Endometrium (tissue), 2 donors: ENCODE results near the gene LIN37.
A peak's percentile ranks its signal among the peaks of the same experiment; 100 is the strongest.

Source experiments
- FAIRE-seq: peaks from 2 replicates; lab custom pipeline; 2012; peaks lifted over from hg19 to GRCh38; lab: Jason Lieb, UNC
- donor health status: control.
- donor health status: control.

Gene LIN37

GRCh38 chr19:35734889-35735288 is 13.5 kb upstream of the LIN37 start:
- FAIRE-seq = no peak

- no peak for FAIRE-seq
Observed at GRCh38 chr19:35736913-35737886, 11.2 kb upstream of the LIN37 start.

- FAIRE-seq = no peak
Observed at GRCh38 chr19:35738021-35738886, 10.1 kb upstream of the LIN37 start.

- FAIRE-seq = no peak
Observed at GRCh38 chr19:35738887-35739229, 9.5 kb upstream of the LIN37 start.

DNA sequence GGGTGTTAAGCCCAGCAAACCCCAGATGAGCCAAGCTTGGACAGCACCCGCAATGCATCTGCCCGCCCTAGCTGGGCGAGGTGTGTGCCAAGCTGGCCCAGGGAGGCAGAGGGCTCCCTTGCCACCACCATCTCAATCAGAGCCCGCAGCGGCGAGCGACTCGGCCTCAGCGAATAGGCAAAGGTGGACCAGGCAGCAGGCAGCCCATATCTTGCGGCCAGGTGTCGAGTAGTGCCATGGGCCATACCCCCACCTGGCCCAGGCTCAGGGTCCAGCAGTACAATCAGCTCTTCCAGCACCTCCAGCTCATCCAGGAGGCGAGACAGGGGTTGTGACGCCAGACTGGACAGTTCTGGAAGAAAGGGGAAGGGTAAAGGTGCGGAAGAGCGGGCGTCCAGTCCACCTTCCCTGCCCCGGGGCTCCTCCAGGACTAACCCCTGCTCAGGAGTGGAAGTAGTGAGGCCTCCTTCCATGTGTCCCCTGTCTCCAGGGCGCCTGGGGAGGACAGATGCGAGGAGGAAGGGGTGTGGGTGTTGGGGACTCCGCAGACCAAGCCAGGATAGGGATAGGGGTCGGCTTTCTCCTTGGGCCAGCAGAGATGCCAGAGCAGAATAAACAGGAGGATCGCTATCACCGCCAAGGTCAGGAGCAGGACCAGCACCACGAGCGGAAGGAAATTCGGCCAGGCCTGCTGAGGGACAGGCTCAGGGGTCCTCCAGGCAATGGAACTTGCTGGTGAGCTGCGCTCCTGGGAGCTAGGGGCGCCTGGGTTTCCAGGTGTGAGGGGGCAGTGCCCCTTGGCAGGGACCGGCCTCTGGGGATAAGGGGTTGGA is 8.9 kb upstream of the LIN37 start:
- FAIRE-seq = no peak

DNA sequence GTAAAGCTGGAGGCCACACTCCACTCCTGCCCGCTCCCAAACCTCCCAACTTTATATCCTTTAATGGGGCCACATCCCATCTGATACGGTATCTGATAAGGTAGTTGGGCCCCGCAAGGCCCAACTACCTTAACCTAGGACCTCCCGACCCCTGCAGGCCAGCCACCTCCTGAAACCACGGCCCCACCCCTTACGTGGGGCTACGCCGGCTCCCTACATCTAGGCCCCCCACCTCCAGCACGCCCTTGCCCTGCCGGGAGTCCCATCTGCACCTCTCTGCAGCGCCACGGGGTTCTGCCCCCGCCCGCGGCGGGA is 8.3 kb upstream of the LIN37 start:
- no peak for FAIRE-seq

DNA sequence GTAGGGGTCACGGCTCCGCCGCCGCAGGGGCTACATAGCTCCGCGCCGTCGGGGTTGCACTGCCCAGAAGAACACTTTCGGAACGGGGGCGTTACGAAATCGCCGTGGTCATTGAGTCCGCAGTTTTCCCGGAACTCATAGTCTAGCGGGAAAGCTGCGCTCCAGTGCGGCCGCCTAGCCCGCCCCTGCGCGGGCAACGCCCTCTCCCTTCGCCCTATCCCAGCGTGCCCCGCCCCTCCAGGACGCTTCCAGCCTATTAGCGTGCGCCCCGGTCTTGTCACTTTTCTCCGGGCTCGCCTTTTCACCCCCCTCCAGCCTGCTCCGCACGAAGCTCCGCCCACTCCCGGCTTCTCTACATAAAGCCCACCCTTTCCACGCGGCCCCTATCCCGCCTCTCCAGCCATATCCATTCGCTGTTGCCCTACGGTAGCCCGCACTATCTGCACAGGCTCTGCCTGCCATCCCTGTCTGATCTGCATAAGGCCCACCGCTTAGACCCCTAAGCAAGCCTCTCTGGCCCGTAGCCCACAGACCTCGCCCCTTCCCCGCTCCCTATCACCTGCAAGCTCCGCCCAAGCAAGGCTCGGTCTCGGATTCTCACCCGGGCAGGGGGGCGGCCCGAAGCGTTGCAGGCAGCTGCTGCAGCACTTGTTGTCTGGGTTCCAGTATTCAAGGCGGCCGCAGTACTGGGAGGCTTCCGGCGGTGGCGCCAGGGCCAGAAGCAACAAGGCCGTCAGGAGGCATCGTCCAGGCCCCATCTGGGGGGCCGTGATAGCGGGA is 7.8 kb upstream of the LIN37 start:
- FAIRE-seq = peak; percentile 64

DNA sequence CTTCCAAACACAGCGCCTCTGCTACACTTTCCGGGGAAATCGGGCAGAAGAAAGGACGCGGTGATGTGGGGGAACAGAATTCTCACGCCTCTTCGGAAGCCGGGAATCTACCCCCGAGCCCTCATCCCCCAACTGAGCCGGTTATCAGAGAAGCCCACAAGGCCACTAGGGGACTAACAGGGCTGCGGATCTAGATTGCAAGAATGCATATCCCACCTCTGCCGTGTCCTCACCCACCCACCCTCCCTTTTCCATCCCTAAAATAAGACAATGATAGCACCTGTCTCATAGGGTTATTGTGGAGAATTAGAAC is 7.2 kb upstream of the LIN37 start:
- FAIRE-seq = no peak

GRCh38 chr19:35742121-35742724 is 6.2 kb upstream of the LIN37 start, which contains the start of gene IGFLR1:
Gene IGFLR1 (minus strand): TSS chr19:35742452. CDS start chr19:35741180, 1,272 bp downstream.
- no peak for FAIRE-seq

DNA sequence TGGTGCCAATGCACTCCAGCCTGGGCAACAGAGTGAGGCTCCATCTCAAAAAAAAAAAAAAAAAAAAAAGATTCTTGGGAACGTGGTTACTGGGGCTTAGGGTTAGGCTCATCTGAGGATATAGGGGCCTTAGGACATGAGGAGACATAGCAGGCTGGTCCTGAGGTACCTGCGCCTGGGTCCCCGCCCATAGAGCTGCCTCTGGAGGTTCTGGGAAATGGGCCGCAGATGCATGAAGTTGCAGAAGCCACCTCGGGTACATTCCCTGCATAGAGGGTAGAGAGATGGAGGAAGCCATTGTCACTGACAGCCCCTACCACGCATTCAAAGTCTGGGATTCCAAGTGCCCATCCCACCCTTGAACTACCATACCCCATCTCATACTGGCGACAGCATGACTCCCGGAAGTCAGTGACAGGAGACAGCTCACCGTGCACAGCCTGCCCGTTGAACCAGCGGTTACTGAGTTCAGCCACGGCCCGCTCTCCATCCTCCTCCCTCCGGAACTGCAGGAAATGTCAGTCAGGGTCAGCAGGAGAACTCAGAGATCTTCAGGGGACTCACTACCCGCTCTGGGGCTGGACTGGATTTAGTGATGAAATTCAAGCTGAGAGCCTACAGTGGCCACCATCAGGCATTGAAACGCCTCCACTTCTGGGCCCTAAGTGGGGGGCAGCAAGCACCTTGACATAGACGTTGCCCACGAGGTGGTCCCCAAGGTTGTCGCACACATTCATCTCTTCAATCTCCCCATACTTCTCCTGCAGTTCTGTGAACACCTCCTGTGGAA is 4.5 kb upstream of the LIN37 start:
- FAIRE-seq = no peak

DNA sequence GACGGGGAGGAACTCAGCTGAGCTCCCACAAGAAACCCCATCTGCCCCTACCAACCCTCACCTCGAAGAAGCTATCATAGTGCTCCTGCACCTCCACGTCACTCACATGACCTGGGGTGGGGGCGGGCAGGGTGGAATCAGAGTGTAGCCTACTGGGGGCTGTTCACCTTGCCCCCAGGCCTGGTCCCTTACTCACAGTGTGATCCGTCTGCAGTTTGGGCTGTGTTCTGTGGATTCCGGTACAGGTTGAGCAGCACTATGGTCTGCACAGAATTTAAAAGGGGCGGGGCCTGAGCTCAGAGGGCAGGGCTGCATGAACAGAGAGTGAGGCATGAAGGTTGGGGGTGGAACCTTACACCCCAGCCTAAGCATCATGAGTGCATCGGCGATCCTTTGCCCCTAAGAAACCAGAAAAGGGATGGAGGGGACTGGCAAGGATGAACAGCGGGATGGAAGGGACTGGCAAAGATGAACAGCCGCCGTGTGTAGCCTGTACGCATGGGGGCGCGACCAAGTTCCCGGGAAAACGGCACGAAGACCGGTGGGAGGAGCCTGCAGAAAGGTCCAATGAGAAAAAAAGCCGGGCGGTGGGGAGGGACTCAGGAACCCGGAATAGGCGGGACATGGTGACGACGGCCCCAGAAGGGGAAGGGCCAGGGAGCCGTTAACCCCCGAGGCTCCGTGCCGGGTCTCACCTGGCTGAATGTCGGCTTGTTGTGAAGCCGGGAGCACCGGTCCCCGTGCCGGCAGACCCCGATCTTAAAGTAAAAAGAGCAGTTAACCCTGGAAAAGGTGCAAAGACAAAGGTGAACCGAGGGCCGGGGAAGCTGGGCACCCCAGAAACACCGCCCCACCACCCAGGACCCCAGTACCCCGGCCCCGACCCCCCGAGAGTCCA is 3.7 kb upstream of the LIN37 start:
- FAIRE-seq = peak; percentile 90

DNA sequence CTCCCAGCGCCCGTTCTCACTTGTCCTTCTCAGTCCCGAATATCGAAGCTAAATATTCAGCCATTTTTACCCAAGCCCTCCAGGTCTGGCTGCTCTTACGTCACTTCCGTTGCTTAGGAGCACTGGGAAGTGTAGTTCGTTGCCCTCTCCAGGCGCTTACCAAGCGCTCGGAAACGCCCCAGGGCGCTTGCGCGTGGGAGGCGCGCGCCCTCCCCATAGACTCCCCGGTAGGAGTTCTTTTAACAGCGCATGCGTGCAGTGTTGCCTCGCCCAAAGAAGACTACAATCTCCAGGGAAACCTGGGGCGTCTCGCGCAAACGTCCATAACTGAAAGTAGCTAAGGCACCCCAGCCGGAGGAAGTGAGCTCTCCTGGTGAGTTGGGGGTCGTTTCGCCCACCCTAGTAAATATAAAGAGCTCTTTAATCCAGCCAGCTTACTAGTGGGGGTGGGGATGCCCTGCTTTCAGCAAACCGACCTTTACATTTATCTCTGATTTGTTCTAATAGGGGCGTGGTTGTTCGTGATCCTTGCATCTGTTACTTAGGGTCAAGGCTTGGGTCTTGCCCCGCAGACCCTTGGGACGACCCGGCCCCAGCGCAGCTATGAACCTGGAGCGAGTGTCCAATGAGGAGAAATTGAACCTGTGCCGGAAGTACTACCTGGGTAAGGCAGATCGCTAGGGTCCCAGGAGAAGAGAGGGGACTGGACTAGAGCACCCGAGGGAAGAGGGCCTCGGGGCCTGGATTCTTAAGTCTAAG is 2.9 kb upstream of the LIN37 start, which contains the start of the genes PSENEN and U2AF1L4:
PSENEN (plus strand) TSS at position 324 of the 759 bp plus-strand sequence; CDS start at position 604, 280 bp downstream.
U2AF1L4 (minus strand) TSS at position 91 of the 759 bp plus-strand sequence; CDS start at position 64, 27 bp downstream.
- peak; percentile 96 for FAIRE-seq

GRCh38 chr19:35746087-35746462 is 2.3 kb upstream of the LIN37 start:
- no peak for FAIRE-seq

DNA sequence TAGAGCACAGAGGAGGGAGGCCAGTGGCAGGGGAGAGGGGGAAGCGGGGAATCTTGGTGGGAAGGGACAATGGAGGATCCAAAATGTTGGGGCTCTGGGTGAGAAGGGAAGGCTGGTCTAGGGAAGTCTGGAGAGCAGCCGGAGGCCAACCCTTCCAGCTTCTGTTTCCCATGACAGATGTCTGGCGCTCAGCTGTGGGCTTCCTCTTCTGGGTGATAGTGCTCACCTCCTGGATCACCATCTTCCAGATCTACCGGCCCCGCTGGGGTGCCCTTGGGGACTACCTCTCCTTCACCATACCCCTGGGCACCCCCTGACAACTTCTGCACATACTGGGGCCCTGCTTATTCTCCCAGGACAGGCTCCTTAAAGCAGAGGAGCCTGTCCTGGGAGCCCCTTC is 1.8 kb upstream of the LIN37 start:
- FAIRE-seq = no peak

DNA sequence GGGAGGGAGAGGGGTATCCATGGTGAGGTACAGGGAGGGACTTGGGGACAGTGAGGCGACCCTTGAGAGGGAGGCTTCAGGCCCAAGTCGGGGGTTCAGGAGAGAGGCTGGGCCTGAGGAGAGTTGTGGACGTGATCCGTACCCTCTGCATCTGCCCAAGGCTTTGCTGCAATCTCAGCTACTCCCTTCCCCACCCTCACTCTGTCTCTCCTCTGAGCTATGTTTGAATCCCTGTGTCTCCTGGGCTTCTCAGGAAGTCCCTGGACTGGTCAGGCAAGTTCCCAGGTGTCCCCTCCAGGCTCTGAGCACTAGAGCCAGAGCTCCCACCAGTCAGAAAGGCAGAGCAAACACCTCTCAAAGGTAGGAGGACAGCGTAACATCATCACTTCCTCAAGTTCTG is 1.8 kb downstream of the LIN37 start:
- FAIRE-seq = no peak

DNA sequence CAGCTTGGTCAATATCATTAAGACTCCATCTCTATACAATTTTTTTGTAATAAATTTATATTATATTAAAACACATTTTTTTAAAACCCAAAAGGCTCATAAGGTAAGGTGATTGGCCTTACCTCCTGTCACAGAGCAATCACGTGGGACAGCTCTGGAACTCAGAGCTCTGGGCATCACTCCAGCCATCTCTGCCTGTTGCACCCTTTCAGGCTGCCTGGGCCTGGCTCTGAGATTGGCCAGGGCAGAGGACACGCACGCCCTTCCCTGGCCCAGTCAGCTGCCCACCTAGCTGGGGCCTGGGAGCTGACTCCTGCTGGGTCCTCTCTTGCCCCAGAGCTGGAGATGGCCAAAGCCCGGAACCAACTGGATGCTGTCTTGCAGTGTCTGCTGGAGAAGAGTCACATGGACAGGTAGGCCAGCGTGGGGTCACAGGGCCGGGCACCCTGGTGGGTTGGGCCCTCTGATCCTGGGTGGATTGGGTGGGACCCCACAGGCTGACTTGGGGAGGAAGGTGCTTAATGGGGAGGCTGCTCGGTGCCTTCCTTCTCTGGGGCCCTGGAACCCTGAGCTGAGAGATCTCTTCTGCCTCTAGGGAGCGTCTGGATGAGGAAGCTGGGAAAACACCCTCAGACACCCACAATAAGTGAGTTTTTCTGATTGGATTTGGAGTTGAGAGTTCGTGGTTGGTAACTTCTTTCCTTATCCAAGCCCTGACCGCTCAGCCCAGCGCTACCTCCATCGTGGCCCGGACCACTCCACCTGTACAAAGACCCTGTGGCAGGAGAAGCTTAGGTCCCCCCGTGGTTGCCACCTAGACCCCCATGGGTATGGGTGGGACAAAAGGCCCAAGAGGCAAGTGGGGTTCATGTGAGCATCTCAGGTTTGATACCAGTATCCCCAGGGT is 3.7 kb downstream of the LIN37 start:
- FAIRE-seq = no peak

DNA sequence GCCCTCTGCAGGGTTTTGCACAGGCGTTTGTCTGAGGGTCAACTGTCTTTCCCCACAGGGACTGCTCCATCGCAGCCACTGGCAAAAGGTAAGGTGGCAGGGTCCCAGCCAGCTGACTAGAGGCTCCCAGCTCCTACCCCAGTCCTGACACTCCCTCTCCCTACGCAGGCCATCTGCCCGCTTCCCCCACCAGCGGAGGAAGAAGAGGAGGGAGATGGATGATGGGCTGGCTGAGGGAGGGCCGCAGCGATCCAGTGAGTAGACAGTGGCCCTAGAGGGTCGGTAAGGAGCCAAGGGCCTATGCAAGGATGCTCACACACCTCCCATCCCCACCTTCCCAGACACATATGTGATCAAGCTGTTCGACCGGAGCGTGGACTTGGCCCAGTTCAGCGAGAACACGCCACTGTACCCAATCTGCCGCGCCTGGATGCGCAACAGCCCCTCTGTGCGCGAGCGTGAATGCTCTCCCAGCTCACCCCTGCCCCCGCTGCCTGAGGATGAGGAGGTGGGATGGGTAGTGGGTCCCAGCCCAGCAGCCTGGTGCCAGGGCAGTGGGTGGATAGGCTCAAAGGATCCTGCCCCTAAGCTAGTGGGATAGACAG is 4.5 kb downstream of the LIN37 start:
- no peak for FAIRE-seq
